Panc1 (cell line): ENCODE data around the gene TNFRSF1B. TPM values are rescaled to one million over a fixed set of nuclear protein-coding genes. Genes with fewer than 3 reads are reported as not detected.

ENCODE experiments used
- ATAC-seq: fragments of 200-7000 bp; cut with Tn5 transposase; 2 replicates; pipeline ENCODE4 v1.9.1; 2020; ENCODE audit warnings: mild to moderate bottlenecking, moderate library complexity
- BruUV-seq: library from RNA; stranded (reverse); fragments of 400-500 nt; replicated peaks from 2 replicates; lab custom pipeline; 2021; lab: Mats Ljungman, UMichigan
- CTCF ChIA-PET: fragments of 300-600 bp; sonication (Branson Sonifier 250); formaldehyde crosslinking; loops from one replicate; lab custom pipeline; 2022; ENCODE audit warnings: antibody characterized with exemption; lab: Charles Lee
- POLR2A ChIA-PET: fragments of 300-600 bp; sonication (Branson Sonifier 250); formaldehyde crosslinking; loops from one replicate; lab custom pipeline; 2022; ENCODE audit warnings: antibody characterized with exemption; lab: Charles Lee
- DNase-seq: peaks from one replicate; pipeline ENCODE4 v3.0.0-alpha.2; 2010; ENCODE audit warnings: low read depth, low spot score
- H3K27ac ChIP-seq: 2 replicates; pipeline ENCODE4 v1.5.1; 2011; ENCODE audit warnings: mild to moderate bottlenecking, low read length, inconsistent platforms
- H3K27me3 ChIP-seq: fragments of 200-500 bp; sonication (Bioruptor generic); 2 replicates; pipeline ENCODE4 v1.6.0; 2014; ENCODE audit warnings: low read length, inconsistent platforms; ENCODE audit not compliant: control insufficient read depth, insufficient read depth
- H3K36me3 ChIP-seq: fragments of 200-500 bp; sonication (Bioruptor generic); 2 replicates; pipeline ENCODE4 v1.5.1; 2014; ENCODE audit warnings: inconsistent platforms, mild to moderate bottlenecking, low read length, moderate library complexity; ENCODE audit not compliant: control insufficient read depth, insufficient read depth
- H3K4me1 ChIP-seq: 2 replicates; pipeline ENCODE4 v1.5.1; 2011; ENCODE audit warnings: inconsistent platforms, mild to moderate bottlenecking, low read length, moderate library complexity; ENCODE audit not compliant: control insufficient read depth, insufficient read depth
- H3K4me3 ChIP-seq, 2 experiments: 2 replicates each; pipeline ENCODE4 v1.5.1; 2011 to 2012; ENCODE audit warnings: low read depth in 2 of 2, low read length in 2 of 2, mild to moderate bottlenecking in 2 of 2, inconsistent platforms in 1 of 2, moderate library complexity in 1 of 2
- H3K9me3 ChIP-seq: fragments of 200-500 bp; sonication (Bioruptor generic); 2 replicates; pipeline ENCODE4 v1.5.1; 2014; ENCODE audit warnings: low read depth, mild to moderate bottlenecking, inconsistent platforms, low read length, moderate library complexity; ENCODE audit not compliant: control insufficient read depth, insufficient read depth
- POLR2AphosphoS5 ChIP-seq: IDR thresholded peaks from 2 replicates; pipeline ENCODE4 v1.6.1; 2012; ENCODE audit warnings: mild to moderate bottlenecking, low read depth, low read length, moderate library complexity
- REST ChIP-seq, 2 experiments: IDR thresholded peaks; 2 replicates each; pipeline ENCODE4 v1.6.1; 2011 to 2012; ENCODE audit warnings: low read depth in 2 of 2, control low read depth in 1 of 2, low read length in 1 of 2, mild to moderate bottlenecking in 1 of 2, moderate library complexity in 1 of 2; ENCODE audit not compliant: insufficient read depth in 1 of 2
- SIN3A ChIP-seq: IDR thresholded peaks from 2 replicates; pipeline ENCODE4 v1.6.1; 2012; ENCODE audit warnings: low read depth, mild to moderate bottlenecking, low read length, moderate library complexity, borderline replicate concordance; ENCODE audit not compliant: insufficient read depth
- TCF7L2 ChIP-seq: IDR thresholded peaks from 2 replicates; pipeline ENCODE4 v1.6.1; 2011; ENCODE audit warnings: mild to moderate bottlenecking, low read depth, low read length, inconsistent platforms
- in situ Hi-C: cut with HindIII; loops from 2 replicates; pipeline ENCODE4 v1.10.0; 2016; ENCODE audit warnings: low sequenced_read_pairs, low pct_unique_long_range_greater_than_20kb
- intact Hi-C: fragments of 100-400 bp; cut with micrococcal nuclease; formaldehyde crosslinking; loops from one replicate; pipeline ENCODE4 v1.10.0; 2022; ENCODE audit not compliant: unreplicated experiment
- total RNA-seq: library from RNA; stranded (reverse); gene quantifications from one replicate; pipeline ENCODE4 v1.2.1, GENCODE V29; 2021; ENCODE audit not compliant: unreplicated experiment
- TF ChIP-seq, protein P1 (sequence below): fragments of 450-650 bp; IDR thresholded peaks from 2 replicates; pipeline ENCODE4 v1.5.1; 2017; ENCODE audit warnings: mild to moderate bottlenecking

Gene TNFRSF1B
- total RNA-seq, 1 experiment from 2014 or later, result 18.8 TPM

DNA sequence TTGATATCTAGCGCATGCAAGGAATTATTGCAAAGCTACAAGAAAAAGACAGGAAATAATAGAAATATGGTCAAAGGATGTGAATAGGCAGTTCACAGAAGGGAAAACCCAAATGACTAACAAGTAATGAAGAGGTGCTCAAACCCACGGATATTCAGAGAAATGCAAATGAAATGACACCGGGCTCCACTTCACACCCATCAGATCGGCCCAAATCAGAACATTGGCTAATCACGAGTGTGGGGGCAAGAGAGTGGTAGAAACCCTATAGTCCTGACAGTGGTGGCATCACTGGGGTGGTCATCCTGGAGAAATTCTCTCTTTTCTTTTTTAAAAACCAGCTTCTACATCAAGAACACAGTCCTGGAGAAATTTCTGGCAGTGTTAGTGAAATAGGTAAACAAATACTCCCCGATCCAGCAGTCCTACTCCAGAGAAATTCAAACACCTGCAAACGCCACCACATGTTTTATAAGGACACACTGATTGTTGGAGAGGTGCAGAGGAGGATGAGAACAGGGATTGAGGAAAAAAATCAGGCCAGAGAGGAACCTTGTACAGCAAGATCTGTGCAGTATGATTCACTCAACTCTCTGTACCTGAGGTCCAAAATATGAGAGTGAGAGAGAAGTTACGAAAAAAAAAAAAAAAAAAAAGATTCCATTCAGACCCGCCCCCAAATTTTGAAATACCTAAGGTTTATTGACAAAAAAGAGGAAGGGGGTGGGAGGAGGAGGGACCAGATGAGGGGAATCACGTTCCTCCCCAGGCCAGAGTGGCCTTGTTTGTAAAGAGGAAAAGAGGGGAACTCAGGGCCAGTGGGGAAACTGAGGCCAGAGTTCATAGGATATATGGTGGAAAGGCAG lies 9.2 kb upstream of the TNFRSF1B start:
- DNase-seq (no peak), ATAC-seq (no peak)
- POLR2A ChIA-PET, result no interaction called here
- Histone ChIP-seq H3K4me1 (peaks cover 25% of the 10 kb centered on the region), H3K4me3 (no peak overlapping the region), H3K36me3 (no peaks in the 10 kb centered on the region), H3K27ac (no peak overlapping the region), H3K27me3 (no peaks in the 10 kb centered on the region), H3K9me3 (no peaks in the 10 kb centered on the region)
- in situ Hi-C loops (no loop called here), intact Hi-C loops (no loop called here)
- CTCF ChIA-PET, result no interaction called here
- no TSS peak for BruUV-seq
- TF ChIP-seq TCF7L2, result no peak
- TF ChIP-seq POLR2AphosphoS5, result no peak
- TF ChIP-seq REST (IDR thresholded peaks at IDR 0.05; ENCODE audit: insufficient read depth in 1 of 2, low read depth in 2 of 2, low read length in 1 of 2), result no peak
- TF ChIP-seq, protein P1, sequence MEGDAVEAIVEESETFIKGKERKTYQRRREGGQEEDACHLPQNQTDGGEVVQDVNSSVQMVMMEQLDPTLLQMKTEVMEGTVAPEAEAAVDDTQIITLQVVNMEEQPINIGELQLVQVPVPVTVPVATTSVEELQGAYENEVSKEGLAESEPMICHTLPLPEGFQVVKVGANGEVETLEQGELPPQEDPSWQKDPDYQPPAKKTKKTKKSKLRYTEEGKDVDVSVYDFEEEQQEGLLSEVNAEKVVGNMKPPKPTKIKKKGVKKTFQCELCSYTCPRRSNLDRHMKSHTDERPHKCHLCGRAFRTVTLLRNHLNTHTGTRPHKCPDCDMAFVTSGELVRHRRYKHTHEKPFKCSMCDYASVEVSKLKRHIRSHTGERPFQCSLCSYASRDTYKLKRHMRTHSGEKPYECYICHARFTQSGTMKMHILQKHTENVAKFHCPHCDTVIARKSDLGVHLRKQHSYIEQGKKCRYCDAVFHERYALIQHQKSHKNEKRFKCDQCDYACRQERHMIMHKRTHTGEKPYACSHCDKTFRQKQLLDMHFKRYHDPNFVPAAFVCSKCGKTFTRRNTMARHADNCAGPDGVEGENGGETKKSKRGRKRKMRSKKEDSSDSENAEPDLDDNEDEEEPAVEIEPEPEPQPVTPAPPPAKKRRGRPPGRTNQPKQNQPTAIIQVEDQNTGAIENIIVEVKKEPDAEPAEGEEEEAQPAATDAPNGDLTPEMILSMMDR, result no peak
- no peak for TF ChIP-seq SIN3A

DNA sequence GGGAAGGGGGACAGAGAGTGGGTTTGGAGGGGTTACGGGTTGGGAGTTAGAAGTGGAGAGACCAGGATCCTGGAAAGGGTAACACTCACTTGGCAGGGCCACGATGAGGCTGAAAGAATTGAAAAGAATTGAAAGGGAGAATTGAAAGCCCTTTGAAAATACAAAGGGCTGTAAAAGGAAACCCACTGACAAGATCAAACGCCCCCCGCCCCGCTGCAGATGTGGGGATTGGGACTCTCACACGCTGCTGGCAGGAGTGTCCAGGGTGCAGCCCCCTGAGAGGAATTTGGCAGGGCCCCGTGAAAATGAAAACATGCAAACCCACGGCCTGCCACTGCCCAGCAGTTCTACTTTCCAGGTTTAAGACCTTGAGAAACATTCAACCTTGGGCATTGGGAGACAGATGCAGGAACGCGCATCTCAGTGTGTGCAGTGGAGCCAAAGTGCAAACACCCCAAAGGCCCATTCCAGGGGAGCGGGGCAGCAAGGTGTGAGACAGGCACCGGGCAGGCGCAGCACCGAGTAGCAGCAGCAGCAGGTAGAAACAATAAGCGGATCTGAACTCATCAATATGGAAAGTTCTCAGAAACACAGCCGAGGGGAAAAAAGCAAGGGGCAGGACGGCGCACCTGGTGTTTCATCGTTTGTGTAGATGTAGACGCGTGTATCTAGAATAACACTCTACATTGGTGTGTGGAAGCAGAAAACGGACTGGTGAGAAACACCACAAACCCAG lies 8.3 kb upstream of the TNFRSF1B start:
- Histone ChIP-seq H3K27ac (no peak overlapping the region), H3K27me3 (no peaks in the 10 kb centered on the region), H3K4me3 (no peak overlapping the region), H3K9me3 (no peaks in the 10 kb centered on the region), H3K36me3 (no peaks in the 10 kb centered on the region), H3K4me1 (peaks cover 21% of the 10 kb centered on the region)
- DNase-seq (no peak), ATAC-seq (no peak)
- TF ChIP-seq POLR2AphosphoS5, result no peak
- TF ChIP-seq REST (IDR thresholded peaks at IDR 0.05; ENCODE audit: insufficient read depth in 1 of 2, low read depth in 2 of 2, low read length in 1 of 2), result no peak
- no peak for TF ChIP-seq SIN3A
- TF ChIP-seq TCF7L2, result no peak
- TF ChIP-seq, protein P1, result no peak
- intact Hi-C loops, result no loop called here
- ChIA-PET CTCF (no interaction called here), POLR2A (no interaction called here)
- in situ Hi-C loops, result no loop called here
- BruUV-seq, result no TSS peak
